HCT116 (cell line): ENCODE measurements around the gene DENND1A.

Experiments used
- CTCF ChIP-seq, 3 experiments: fragments of 200-600 bp in 1 of 3; sonication (generic) in 1 of 3; IDR thresholded peaks in 2 of 3; conservative IDR thresholded peaks in 1 of 3; 2 replicates each; pipeline ENCODE4 v1.5.1; 2012 to 2017; ENCODE audit warnings: low read depth in 2 of 3, low read length in 2 of 3, antibody characterized with exemption in 1 of 3, borderline replicate concordance in 1 of 3, control low read depth in 1 of 3, mild to moderate bottlenecking in 1 of 3, mixed read lengths in 1 of 3, mixed run types in 1 of 3, moderate library complexity in 1 of 3; ENCODE audit not compliant: insufficient read depth in 1 of 3
- EZH2 ChIP-seq: fragments of 200-600 bp; sonication (generic); IDR thresholded peaks from 2 replicates; pipeline ENCODE4 v1.6.1; 2017; ENCODE audit warnings: antibody characterized with exemption, mixed run types
- POLR2A ChIP-seq: IDR thresholded peaks from 2 replicates; pipeline ENCODE4 v1.7.0; 2011; ENCODE audit warnings: borderline replicate concordance; ENCODE audit not compliant: insufficient read depth, insufficient read length; ENCODE audit errors: extremely low read depth
- REST ChIP-seq: IDR thresholded peaks from 2 replicates; pipeline ENCODE4 v1.6.1; 2012; ENCODE audit warnings: low read depth
- SP1 ChIP-seq: IDR thresholded peaks from 2 replicates; pipeline ENCODE4 v1.6.1; 2012; ENCODE audit warnings: low read depth
- YY1 ChIP-seq: IDR thresholded peaks from 2 replicates; pipeline ENCODE4 v1.6.1; 2011; ENCODE audit warnings: low read length, low read depth, moderate library complexity, mild to moderate bottlenecking; ENCODE audit not compliant: insufficient replicate concordance; ENCODE audit errors: extremely low read depth
- ZNF274 ChIP-seq: fragments of 200-500 bp; sonication (Bioruptor generic); IDR thresholded peaks from 2 replicates; pipeline ENCODE4 v1.6.1; 2014; ENCODE audit warnings: mild to moderate bottlenecking, low read depth, low read length, inconsistent platforms

- TF ChIP-seq POLR2A, result no peak
- TF ChIP-seq EZH2, result no peak
- TF ChIP-seq REST, result no peak
- no peak for TF ChIP-seq ZNF274
- TF ChIP-seq CTCF (IDR thresholded peaks at IDR 0.05 in 2 of 3, conservative IDR thresholded peaks at IDR 0.05 in 1 of 3; ENCODE audit: borderline replicate concordance in 1 of 3, insufficient read depth in 1 of 3, low read depth in 2 of 3, low read length in 2 of 3), result no peak
- no peak for TF ChIP-seq SP1
- no peak for TF ChIP-seq YY1
Measured at GRCh38 chr9:123717581-123718175, 212.2 kb downstream of the DENND1A start.
